ENCODE measurements around the gene LANCL2.
"Not testable (repeated sequence)": the region's sequence is repeated elsewhere in the genome, so short reads cannot be mapped to it uniquely, and the experiment has no call there.

Gene LANCL2

DNA sequence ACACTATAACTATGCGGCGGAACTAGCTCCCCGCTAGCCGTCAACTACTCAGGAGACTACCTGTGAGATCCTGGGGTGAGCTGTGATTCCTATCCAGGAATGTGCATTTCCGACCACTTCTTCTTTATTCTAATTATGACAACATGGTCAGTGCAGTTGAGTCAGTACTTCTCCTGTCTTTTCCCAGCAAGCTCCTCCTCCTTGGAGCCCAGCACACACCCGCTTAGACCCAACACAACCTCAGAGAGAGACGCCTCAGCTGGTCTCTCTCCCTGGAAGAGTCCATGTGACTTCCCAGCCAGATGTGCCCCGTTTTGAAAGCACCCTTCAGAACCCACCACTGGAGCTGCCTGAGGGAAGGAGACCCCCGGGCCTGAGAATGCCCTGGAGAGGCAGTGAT lies 106.5 kb downstream of the LANCL2 start:
- DNase-seq (ENCODE audit: low read depth) = not testable (repeated sequence)

DNA sequence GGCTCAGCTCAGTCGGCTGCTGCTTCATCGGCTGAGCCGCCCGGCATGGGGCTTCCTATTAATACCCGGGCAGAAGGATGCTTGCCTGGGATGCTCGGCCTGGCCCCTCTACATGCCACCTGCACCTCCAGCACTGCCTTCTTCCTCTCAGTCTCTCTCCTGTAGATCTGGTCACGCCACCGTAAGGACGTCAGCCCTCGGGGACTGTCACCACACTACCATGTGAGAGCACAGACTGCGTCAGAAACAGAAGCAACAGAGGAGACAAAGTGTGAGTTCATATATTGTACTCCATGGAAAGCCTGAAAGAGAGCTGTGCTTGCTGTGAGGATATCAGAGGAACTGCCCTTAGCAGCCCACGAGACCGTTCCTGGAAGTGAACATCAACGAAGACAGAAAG lies 107.3 kb downstream of the LANCL2 start:
- not testable (repeated sequence) for DNase-seq (ENCODE audit: low read depth)

DNA sequence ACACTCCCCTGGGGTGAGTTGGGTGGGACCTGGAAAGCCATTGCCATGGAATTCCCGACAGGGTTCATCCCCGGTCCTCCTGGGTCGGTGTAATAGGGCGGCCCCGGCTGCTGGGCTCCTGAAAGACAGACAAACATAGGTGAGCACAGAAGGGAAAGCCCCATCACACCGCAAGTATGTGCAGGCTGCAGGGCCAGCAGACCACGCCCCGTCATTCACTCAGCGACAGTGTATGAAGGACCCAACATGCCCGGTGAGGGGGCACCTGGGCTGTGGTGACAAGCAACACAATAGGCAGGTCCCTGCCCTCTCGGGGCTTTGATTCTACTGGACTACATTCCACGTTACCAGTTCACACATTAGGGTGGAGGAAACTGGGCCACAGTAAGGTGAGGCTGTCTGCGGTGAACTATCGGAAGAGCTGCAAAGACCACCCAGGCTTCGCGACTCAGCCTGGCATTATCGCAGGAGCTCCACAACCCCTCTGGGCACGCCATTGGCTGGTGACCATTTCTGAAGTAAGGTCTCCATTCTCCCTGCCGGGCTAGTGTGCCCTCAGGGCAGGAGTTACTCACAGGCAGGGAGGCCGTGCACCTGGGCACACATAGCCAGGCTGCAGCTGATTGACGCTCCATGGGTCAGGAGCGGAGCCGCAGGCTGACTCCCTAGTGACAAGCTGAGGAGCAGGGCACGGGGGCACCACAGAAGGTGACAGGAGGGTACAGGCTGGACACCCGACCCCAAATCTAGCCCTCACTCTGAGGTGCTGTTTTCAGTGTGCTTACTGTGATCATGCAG lies 108.0 kb downstream of the LANCL2 start:
- no peak for DNase-seq (ENCODE audit: low read depth)

DNA sequence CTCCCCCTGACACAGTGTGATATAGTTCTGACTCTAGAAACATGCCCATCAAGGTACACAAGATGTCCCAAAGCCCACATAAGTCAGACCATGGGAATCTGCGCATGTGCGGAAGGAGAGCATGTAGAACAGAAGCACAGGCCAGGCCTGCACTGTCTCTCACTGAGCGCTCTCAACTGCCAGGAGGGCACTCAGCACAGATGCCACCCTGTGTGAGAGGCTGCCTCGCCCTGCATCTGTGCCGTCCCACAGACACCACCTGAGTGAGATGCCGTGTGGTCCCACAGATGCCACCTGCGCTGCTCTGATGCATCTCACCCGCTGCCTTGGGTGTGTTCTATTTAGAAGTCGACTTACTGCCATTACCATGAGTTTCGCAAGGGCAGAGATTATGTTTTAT lies 108.8 kb downstream of the LANCL2 start:
- no peak for DNase-seq (ENCODE audit: low read depth)

DNA sequence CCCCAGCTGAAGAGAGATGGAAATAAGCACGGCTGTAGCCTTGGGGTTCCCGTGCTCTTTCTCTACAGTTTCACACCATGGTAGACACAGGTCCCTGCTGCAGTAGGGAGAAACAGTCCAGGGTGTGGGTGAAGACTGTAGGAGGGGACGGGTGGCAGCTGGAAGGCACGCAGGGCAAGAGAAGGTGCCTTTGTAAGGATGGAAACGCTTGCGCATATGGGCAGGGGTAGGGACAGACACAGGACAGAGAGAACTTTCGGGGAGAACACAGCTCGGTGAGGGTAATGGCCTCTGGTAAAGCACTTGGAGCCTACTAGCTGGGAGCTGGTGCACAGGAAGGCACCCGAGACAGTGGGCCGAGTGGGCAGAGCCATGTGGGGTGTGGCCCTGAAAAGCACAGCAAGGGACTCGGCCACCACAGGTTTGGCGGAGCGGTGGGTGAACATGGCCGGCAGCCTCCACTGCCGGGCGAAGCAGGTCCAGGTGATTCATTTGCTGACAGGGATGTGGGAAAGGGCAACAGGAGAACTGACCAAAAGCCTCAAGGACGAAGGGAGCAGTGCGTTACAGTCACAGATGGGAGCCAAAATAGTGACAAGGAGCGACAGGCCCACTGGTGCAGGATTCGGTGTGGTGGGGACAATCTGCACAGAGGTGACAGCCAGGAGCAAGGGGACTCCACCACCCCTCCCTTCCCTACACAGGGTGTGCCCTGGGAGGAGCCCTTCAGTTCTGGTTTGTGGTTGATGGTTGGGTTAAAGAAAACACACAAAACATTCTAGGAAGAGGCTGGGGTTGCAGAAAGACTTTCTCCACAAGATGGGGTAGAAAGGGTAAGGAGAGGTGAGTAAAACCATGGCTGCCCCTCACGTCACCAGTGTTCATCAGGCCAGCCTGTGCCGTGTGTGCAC lies 110.1 kb downstream of the LANCL2 start:
- no peak for DNase-seq (ENCODE audit: low read depth)

DNA sequence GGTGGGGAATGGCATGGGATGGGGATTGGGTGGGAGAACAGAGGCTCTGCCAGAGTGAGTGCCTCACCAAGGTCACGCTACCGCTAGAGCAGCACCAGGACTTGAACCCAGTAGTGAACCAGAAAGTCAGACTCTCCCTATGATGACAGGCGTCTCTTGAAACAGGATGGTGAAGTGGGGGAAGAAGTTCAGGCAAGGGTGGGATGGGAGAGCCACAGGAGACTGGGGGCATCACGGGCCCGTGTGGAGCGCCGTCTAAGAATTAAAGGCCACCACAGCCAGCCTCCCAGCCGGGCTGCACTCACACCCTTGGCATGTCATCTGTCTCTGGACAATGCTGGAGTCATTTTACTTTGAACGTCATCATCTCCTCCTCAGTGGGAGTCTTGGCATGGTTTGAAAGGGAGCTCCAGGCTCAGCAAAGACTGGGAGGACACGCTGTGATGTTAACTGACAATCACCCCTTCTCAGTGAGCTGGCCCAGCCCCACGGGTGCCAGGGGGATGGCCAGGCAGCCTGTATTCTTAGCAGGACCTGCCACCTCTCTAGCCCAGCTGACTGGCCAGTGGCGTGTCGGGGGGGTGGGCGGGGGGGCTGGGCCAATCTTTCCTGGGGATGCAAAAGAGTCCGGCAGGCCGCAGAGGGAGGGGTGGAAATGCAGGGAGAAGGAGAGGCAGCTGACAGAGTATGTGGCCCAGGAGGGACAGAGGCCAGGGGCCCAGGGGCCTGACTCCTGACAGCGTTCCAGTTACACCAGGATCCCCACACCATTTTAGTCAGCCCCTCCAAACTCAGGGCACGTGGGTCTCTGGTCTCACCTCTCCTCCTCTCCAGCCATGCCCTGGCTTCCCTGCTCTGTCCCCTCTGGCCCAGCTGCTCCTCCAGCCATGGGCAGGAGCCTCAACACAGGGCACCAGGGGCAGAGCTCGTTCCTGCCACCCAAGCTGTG lies 111.0 kb downstream of the LANCL2 start:
- DNase-seq (ENCODE audit: low read depth) = no peak

DNA sequence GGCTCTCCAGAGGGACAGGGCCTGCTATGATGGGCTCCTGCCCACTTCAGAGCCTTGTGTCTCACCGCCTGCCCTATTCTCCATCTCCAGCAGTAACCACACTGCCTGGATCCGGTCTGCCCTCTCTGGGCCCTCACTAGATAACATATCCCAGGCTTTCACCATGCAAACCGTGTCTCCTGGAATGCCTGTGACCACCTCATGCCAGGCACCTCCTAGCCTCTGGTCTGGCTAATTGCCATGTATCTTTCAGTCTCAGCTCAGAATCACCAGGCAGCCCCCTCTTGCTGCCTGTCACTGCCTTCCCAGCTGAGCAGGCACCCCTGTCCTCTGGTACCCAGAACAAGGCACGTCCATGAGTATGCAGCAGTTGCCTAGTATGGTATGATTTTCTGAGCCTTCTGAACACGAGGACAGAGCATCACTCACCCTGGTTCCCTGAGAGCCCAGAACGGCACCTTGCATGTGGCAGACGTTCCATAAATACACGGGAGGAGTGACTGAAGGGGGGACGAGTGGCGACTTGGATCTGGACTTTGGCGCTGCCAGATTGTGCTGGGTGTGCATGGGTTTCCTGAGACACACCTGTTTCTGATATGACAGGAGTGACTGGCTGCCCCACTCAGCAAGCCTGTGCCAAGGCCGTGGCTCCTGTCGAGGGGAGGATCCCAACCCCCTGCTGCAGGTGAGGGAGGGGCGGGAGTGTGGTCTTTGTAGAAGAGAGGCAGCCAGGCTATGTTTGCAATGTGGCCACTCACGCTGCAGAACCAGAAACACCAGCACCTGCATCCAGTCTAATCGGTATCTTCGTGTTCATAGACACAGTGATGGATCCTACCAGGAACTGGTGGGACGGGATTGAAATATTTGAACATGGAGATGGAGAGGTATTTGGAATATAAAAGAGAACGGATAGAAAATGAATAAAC lies 112.0 kb downstream of the LANCL2 start:
- DNase-seq (ENCODE audit: low read depth) = no peak

DNA sequence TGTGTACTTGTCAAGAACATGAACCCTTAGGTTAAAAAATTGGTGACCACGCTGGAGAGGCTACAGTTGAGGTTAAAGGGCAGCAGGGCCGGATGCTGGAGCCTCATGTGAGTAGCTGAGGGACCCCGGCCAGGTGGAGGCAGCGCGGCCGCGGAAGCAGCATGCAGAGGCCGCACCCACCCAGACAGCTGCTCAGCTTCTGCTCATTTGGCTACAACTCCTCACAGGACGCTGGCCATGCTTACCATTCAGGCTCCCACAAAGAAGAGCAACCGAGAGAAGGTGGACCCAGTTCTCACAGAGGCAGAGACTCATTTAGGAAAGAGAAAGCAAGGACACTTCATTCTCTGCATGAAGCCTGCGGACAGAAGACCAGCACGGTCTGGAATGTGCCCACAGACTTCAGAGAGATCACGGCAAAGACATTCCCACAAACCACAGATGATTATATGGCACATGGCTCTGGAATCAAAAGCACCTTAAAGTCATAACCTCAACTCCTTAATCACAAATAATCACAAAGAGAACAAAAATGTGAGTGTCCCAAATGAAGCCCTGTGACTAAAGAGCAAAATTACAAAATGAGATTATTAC lies 112.7 kb downstream of the LANCL2 start:
- DNase-seq (ENCODE audit: low read depth) = no peak

DNA sequence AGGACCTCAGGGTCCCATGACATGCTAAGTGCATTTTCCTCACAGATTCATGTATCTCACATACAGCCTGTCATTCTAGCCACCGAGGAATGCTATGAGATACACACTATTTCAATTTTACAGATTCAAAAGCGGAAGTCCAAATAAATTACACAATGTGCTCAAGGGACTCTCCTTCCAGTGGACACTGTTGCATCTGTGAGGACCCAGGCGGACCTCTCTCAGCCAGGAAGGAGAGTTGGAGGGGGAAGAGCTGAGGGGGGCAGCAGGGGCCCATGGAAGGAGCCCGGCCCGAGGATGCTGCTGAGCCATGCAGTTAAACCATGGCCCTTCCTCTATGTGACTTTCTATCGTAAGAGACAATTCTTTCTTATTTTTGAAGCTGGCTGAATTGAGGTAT lies 113.6 kb downstream of the LANCL2 start:
- no peak for DNase-seq (ENCODE audit: low read depth)

DNA sequence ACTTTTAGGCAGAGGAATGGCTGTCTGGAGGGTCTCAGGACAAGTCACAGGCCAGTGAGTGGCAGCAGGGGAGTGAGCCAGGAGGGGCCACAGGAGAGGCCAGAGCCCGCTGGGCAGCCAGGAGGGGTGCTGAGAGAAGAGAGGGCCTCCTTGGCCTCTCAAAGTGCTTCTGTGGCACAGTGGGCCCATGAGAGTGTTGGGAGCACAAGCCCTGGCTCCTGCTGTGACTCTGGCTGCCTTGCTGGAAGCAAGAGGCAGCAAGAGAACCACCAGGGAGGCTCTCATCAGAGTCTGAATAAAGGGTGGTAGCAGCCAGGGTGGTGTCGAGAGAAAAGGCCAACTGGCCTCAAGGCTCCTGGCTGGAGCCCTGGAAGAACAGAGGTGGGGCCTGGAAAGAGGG lies 116.0 kb downstream of the LANCL2 start:
- no peak for DNase-seq (ENCODE audit: low read depth)

DNA sequence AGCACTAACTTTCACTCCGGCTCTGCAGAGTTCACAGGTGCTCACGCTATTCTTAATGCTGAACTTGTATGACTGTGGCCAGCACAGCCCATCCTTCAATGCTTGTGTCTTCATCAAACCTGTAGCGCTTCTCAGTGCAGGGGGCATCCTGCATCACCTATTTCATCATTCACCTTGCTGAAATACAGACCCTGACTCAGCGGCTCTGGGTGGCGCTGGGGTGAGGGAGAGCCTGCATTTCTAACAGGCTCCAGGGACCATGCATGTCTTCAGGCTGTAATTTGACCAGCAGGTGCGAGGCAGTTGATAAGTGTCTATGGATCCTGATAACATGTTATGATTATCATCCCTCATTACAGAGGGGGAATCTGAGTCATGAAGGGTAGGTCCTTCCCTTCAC lies 117.9 kb downstream of the LANCL2 start:
- DNase-seq (ENCODE audit: low read depth) = no peak

Measured in T follicular helper cell (primary cell).